ENCODE data around the gene CCDC183. TPM values are rescaled to one million over a fixed set of nuclear protein-coding genes. Genes with fewer than 3 reads are reported as not detected.
A peak's percentile ranks its signal among the peaks of the same experiment; 100 is the strongest.

Gene CCDC183
- total RNA-seq, 1 donor from 2014 or later: 9.0 TPM

DNA sequence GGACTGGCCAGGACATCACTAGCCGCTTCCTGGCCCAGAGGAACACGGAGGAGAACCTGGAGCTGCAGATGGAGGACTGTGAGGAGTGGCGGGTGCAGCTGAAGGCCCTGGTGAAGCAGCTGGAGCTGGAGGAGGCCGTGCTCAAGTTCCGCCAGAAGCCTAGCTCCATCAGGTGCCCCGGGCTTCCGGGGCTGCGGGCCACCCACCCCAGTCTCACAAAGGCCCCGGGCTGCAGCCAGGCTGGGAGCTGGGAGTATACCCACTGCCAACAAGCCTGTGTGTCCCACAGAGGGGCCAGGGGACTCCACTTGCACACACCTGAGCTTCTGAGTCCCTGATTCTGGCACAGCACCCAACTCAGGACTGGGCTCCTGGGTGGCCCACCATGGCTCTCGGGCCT, 9.9 kb downstream of the CCDC183 start:
- no peak for DNase-seq (ENCODE audit: low spot score, unreplicated experiment)
- Mint-ChIP-seq H3K27ac (no peak overlapping the region), H3K27me3 (no peaks in the 10 kb centered on the region), H3K36me3 (ENCODE audit: insufficient read depth) (peaks cover 6% of the 10 kb centered on the region), H3K4me3 (ENCODE audit: low read depth) (peak overlapping the region; percentile 84), H3K9me3 (ENCODE audit: low read depth) (no peaks in the 10 kb centered on the region), H3K4me1 (ENCODE audit: low read depth) (peaks cover 24% of the 10 kb centered on the region)
- TF ChIP-seq, protein P1, sequence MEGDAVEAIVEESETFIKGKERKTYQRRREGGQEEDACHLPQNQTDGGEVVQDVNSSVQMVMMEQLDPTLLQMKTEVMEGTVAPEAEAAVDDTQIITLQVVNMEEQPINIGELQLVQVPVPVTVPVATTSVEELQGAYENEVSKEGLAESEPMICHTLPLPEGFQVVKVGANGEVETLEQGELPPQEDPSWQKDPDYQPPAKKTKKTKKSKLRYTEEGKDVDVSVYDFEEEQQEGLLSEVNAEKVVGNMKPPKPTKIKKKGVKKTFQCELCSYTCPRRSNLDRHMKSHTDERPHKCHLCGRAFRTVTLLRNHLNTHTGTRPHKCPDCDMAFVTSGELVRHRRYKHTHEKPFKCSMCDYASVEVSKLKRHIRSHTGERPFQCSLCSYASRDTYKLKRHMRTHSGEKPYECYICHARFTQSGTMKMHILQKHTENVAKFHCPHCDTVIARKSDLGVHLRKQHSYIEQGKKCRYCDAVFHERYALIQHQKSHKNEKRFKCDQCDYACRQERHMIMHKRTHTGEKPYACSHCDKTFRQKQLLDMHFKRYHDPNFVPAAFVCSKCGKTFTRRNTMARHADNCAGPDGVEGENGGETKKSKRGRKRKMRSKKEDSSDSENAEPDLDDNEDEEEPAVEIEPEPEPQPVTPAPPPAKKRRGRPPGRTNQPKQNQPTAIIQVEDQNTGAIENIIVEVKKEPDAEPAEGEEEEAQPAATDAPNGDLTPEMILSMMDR (IDR thresholded peaks at IDR 0.05; ENCODE audit: unreplicated experiment): no peak

DNA sequence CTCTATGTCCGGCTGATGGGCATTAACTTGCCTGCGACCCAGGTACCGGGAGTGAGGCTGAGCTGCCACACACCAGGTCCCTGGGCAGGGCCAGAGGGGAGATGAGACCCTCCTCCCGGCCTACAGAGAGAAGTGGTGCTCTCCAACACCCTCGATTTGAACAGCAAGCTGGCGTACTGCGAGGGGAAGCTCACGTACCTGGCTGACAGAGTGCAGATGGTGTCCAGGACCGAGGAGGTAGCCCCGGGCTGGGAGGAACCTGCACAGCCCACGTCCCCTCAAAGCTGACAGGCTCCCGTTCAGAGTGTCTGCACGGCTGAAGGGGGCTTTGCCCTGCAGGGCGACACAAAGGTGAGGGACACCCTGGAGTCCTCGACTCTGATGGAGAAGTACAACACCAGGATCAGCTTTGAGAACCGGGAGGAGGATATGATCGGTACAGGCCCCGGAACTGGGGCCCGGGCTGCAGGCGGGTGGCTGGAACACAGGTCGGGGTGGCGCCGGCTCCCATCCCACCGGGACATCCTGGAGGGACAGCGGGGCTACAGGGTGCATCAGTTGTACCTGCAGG, 10.6 kb downstream of the CCDC183 start:
- H3K4me1 Mint-ChIP-seq (ENCODE audit: low read depth): peaks cover 24% of the 10 kb centered on the region
- no peak overlapping the region for H3K27ac Mint-ChIP-seq
- H3K36me3 Mint-ChIP-seq (ENCODE audit: insufficient read depth): peaks cover 7% of the 10 kb centered on the region
- no peaks in the 10 kb centered on the region for H3K27me3 Mint-ChIP-seq
- H3K9me3 Mint-ChIP-seq (ENCODE audit: low read depth): no peaks in the 10 kb centered on the region
- DNase-seq (ENCODE audit: low spot score, unreplicated experiment): no peak
- peak overlapping the region; percentile 84 for H3K4me3 Mint-ChIP-seq (ENCODE audit: low read depth)
- TF ChIP-seq, protein P1 (IDR thresholded peaks at IDR 0.05; ENCODE audit: unreplicated experiment): no peak

DNA sequence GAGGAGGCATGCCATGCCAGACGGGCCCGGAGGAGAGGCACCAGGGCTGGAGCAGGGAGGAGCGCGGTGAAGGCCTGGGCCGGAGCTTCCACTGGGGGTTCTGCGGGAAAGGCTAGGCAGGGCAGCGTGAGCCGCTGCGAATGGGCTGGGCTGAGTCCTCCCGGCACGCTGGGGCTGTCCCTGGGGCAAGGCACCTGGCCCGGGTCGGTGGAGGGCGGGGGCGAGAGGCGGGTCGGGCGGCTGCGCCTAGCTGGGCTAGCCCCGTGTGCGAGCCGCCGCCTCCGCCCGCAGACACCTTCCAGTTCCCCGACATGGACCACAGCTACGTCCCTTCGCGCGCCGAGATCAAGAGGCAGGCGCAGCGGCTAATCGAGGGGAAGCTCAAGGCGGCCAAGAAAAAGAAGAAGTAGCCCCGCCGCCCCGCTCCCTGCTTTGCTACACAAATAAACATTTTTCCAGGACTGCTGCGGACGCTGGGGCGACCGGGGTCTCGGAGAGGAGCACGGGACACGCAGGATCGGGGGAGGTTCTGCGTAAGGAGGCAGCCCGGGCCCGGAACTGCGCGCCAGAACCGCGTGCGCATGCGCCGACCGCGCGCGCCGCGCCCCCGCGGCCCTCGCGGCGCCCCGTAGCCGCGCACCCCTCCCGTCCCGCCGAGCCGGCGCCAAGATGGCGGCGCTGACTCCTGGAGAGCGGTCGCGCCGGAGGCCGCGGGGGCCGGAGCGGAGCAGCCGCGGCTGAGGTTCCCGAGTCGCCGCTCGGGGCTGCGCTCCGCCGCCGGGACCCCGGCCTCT, 11.3 kb downstream of the CCDC183 start, which contains the start of gene RABL6:
RABL6 (plus strand) TSS at position 668 of the 794 bp plus-strand sequence. CDS start 249 bp downstream, outside the sequence.
- TF ChIP-seq, protein P1 (IDR thresholded peaks at IDR 0.05; ENCODE audit: unreplicated experiment): no peak
- H3K27ac Mint-ChIP-seq: peak within 1 kb of the TSS; percentile 92
- peaks cover 7% of the 10 kb centered on the region for H3K36me3 Mint-ChIP-seq (ENCODE audit: insufficient read depth)
- no peaks in the 10 kb centered on the region for H3K27me3 Mint-ChIP-seq
- peak within 1 kb of the TSS; percentile 89 for H3K4me3 Mint-ChIP-seq (ENCODE audit: low read depth)
- H3K4me1 Mint-ChIP-seq (ENCODE audit: low read depth): peaks cover 24% of the 10 kb centered on the region
- H3K9me3 Mint-ChIP-seq (ENCODE audit: low read depth): no peaks in the 10 kb centered on the region
- peak; percentile 61 for DNase-seq (ENCODE audit: low spot score, unreplicated experiment)

GRCh38 chr9:136808075-136808805, 12.1 kb downstream of the CCDC183 start:
- TF ChIP-seq, protein P1 (IDR thresholded peaks at IDR 0.05; ENCODE audit: unreplicated experiment): peak; percentile 19
- H3K27me3 Mint-ChIP-seq: no peaks in the 10 kb centered on the region
- H3K4me1 Mint-ChIP-seq (ENCODE audit: low read depth): peaks cover 24% of the 10 kb centered on the region
- peaks cover 13% of the 10 kb centered on the region for H3K36me3 Mint-ChIP-seq (ENCODE audit: insufficient read depth)
- H3K27ac Mint-ChIP-seq: peak overlapping the region; percentile 69
- no peak for DNase-seq (ENCODE audit: low spot score, unreplicated experiment)
- H3K9me3 Mint-ChIP-seq (ENCODE audit: low read depth): no peaks in the 10 kb centered on the region
- peak overlapping the region; percentile 89 for H3K4me3 Mint-ChIP-seq (ENCODE audit: low read depth)

DNA sequence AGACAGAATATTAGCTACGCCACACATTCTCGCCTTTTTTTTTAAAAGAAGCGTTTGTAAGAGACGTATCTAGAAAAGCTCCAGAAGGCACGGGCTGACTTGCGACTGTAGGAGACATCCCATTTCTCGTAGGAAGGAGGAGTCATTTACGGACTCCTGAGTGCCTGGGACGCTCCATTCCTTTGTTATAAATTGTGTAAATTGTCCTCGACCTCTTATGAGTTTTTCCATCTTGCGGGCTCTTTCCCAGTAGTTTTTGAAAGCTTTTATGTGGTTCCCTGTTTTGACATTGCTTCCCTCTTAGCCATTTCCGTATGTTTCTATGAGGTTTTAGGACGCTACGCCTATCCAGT, 12.6 kb downstream of the CCDC183 start:
- peak overlapping the region; percentile 69 for H3K27ac Mint-ChIP-seq
- DNase-seq (ENCODE audit: low spot score, unreplicated experiment): no peak
- H3K4me1 Mint-ChIP-seq (ENCODE audit: low read depth): peaks cover 24% of the 10 kb centered on the region
- peaks cover 16% of the 10 kb centered on the region for H3K36me3 Mint-ChIP-seq (ENCODE audit: insufficient read depth)
- H3K9me3 Mint-ChIP-seq (ENCODE audit: low read depth): no peaks in the 10 kb centered on the region
- no peaks in the 10 kb centered on the region for H3K27me3 Mint-ChIP-seq
- TF ChIP-seq, protein P1 (IDR thresholded peaks at IDR 0.05; ENCODE audit: unreplicated experiment): no peak
- peak overlapping the region; percentile 89 for H3K4me3 Mint-ChIP-seq (ENCODE audit: low read depth)

All from progenitor cell of endocrine pancreas (in vitro differentiated cells).